Astrocyte (in vitro differentiated cells and primary cell): ENCODE results near the gene CREB1. TPM values are rescaled to one million over a fixed set of nuclear protein-coding genes. Genes with fewer than 3 reads are reported as not detected.

Experiments
- DNase-seq: peaks from one replicate; pipeline ENCODE4 v3.0.0-alpha.2; 2010; ENCODE audit warnings: low read depth
- FAIRE-seq: peaks from 2 replicates; lab custom pipeline; 2011; peaks lifted over from hg19 to GRCh38; lab: Jason Lieb, UNC
- H2AFZ ChIP-seq: 2 replicates; pipeline ENCODE4 v1.6.0; 2012; ENCODE audit warnings: low read depth, low read length, inconsistent platforms
- H3K27ac ChIP-seq: 2 replicates; pipeline ENCODE4 v1.5.1; 2011; ENCODE audit warnings: low read depth, low read length, inconsistent platforms
- H3K27me3 ChIP-seq: 2 replicates; pipeline ENCODE4 v1.6.0; 2011; ENCODE audit warnings: low read length, inconsistent platforms; ENCODE audit not compliant: insufficient read depth
- H3K36me3 ChIP-seq: 2 replicates; pipeline ENCODE4 v1.5.1; 2011; ENCODE audit warnings: low read length, inconsistent platforms; ENCODE audit not compliant: insufficient read depth
- H3K4me1 ChIP-seq: 2 replicates; pipeline ENCODE4 v1.5.1; 2011; ENCODE audit warnings: low read length, inconsistent platforms; ENCODE audit not compliant: insufficient read depth
- H3K4me2 ChIP-seq: 2 replicates; pipeline ENCODE4 v1.6.0; 2012; ENCODE audit warnings: low read length, inconsistent platforms
- H3K4me3 ChIP-seq: 2 replicates; pipeline ENCODE4 v1.5.1; 2011; ENCODE audit warnings: low read depth, mild to moderate bottlenecking, low read length, inconsistent platforms; ENCODE audit not compliant: insufficient read depth
- H3K79me2 ChIP-seq: 2 replicates; pipeline ENCODE4 v1.6.0; 2012; ENCODE audit warnings: mild to moderate bottlenecking, low read length, inconsistent platforms; ENCODE audit not compliant: insufficient read depth
- H3K9ac ChIP-seq: 2 replicates; pipeline ENCODE4 v1.6.0; 2012; ENCODE audit warnings: mild to moderate bottlenecking, low read length, inconsistent platforms
- H3K9me3 ChIP-seq: 2 replicates; pipeline ENCODE4 v1.5.1; 2012; ENCODE audit warnings: low read depth, mild to moderate bottlenecking, low read length, inconsistent platforms; ENCODE audit not compliant: insufficient read depth
- H4K20me1 ChIP-seq: 2 replicates; pipeline ENCODE4 v1.6.0; 2012; ENCODE audit warnings: low read length, inconsistent platforms; ENCODE audit not compliant: insufficient read depth
- H3K27ac Mint-ChIP-seq: one replicate; pipeline ENCODE4 v1.8.0; 2021; ENCODE audit warnings: mild to moderate bottlenecking, mixed read lengths; ENCODE audit not compliant: unreplicated experiment
- H3K27me3 Mint-ChIP-seq: one replicate; pipeline ENCODE4 v1.8.0; 2021; ENCODE audit warnings: low read depth, mixed read lengths; ENCODE audit not compliant: unreplicated experiment
- H3K36me3 Mint-ChIP-seq: one replicate; pipeline ENCODE4 v1.8.0; 2021; ENCODE audit warnings: low read depth, mixed read lengths; ENCODE audit not compliant: unreplicated experiment
- H3K4me1 Mint-ChIP-seq: one replicate; pipeline ENCODE4 v1.8.0; 2021; ENCODE audit warnings: low read depth, mixed read lengths; ENCODE audit not compliant: unreplicated experiment
- H3K4me3 Mint-ChIP-seq: one replicate; pipeline ENCODE4 v1.8.0; 2021; ENCODE audit warnings: mild to moderate bottlenecking, moderate library complexity, mixed read lengths; ENCODE audit not compliant: unreplicated experiment
- H3K9me3 Mint-ChIP-seq: one replicate; pipeline ENCODE4 v1.8.0; 2021; ENCODE audit warnings: mild to moderate bottlenecking, mixed read lengths; ENCODE audit not compliant: unreplicated experiment
- EZH2 ChIP-seq: IDR thresholded peaks from 2 replicates; pipeline ENCODE4 v1.6.1; 2012; ENCODE audit warnings: mild to moderate bottlenecking, low read length, inconsistent platforms; ENCODE audit not compliant: insufficient read depth
- total RNA-seq: library from RNA; stranded (reverse); gene quantifications from 2 replicates; pipeline ENCODE4 v1.2.1, GENCODE V29; 2021
- TF ChIP-seq, protein P1 (sequence below): IDR thresholded peaks from 2 replicates; pipeline ENCODE4 v1.5.1; 2011; ENCODE audit warnings: low read depth, mild to moderate bottlenecking, inconsistent platforms, low read length, moderate library complexity; ENCODE audit not compliant: insufficient read depth

CREB1 gene
- total RNA-seq, 1 donor from 2014 or later = 63.3 TPM

DNA sequence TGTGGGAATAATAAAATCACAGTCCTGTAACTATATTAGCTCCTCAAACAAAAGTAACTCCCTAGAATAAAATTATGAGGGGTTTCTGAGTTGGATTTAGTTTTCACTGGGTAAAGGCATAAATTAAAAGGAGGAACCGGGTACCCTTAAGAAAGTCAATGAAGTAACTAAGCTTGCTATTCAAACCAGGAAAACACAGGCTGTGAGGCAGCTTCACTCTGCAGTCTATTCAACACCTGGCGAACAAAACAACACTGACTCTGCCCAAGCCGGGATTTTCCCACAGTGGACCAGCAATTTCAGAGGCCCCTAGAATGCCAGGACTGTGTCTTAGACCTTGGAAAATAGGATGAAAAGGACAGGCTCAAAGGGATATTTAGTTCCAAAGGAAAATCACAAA lies 24.6 kb upstream of the CREB1 start:
- peak overlapping the region; percentile 87 for H3K27ac ChIP-seq
- peak overlapping the region; percentile 18 for H3K4me3 ChIP-seq
- no peaks in the 10 kb centered on the region for H3K27me3 ChIP-seq
- H2AFZ ChIP-seq = no peak overlapping the region
- FAIRE-seq (no peak), DNase-seq (no peak)
- H4K20me1 ChIP-seq = no peaks in the 10 kb centered on the region
- H3K4me2 ChIP-seq = peak overlapping the region; percentile 82
- H3K4me3 Mint-ChIP-seq = peak overlapping the region; percentile 13
- H3K9me3 Mint-ChIP-seq = no peaks in the 10 kb centered on the region
- no peaks in the 10 kb centered on the region for H3K36me3 Mint-ChIP-seq
- TF ChIP-seq, protein P1, sequence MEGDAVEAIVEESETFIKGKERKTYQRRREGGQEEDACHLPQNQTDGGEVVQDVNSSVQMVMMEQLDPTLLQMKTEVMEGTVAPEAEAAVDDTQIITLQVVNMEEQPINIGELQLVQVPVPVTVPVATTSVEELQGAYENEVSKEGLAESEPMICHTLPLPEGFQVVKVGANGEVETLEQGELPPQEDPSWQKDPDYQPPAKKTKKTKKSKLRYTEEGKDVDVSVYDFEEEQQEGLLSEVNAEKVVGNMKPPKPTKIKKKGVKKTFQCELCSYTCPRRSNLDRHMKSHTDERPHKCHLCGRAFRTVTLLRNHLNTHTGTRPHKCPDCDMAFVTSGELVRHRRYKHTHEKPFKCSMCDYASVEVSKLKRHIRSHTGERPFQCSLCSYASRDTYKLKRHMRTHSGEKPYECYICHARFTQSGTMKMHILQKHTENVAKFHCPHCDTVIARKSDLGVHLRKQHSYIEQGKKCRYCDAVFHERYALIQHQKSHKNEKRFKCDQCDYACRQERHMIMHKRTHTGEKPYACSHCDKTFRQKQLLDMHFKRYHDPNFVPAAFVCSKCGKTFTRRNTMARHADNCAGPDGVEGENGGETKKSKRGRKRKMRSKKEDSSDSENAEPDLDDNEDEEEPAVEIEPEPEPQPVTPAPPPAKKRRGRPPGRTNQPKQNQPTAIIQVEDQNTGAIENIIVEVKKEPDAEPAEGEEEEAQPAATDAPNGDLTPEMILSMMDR = no peak
- no peak for TF ChIP-seq EZH2
- H3K36me3 ChIP-seq = no peaks in the 10 kb centered on the region
- no peaks in the 10 kb centered on the region for H3K9me3 ChIP-seq
- H3K4me1 ChIP-seq = peaks cover 40% of the 10 kb centered on the region
- peaks cover 39% of the 10 kb centered on the region for H3K4me1 Mint-ChIP-seq
- H3K79me2 ChIP-seq = no peaks in the 10 kb centered on the region
- H3K27ac Mint-ChIP-seq = peak overlapping the region; percentile 70
- peak overlapping the region; percentile 74 for H3K9ac ChIP-seq
- H3K27me3 Mint-ChIP-seq = no peaks in the 10 kb centered on the region

DNA sequence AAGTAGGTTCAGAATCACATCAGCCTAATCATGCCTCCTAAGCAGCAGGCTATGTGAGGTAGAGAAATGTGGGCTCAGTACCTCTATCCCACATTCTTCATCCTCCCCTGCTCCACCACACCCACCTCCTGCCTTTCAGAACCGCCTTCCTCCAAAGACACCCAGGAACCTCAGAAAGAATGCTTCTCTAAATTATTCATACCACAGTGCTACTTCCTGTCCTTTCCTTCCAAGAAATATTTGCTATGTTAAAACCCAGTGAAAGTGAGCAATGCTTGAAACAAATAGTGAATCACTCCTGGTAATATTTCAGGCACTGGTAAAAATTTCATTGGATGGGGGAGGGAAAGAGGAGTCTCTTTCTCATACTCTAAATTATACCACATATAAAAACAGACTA lies 24.0 kb upstream of the CREB1 start:
- Mint-ChIP-seq H3K4me3 (peak overlapping the region; percentile 15), H3K27me3 (no peaks in the 10 kb centered on the region), H3K27ac (peak overlapping the region; percentile 70), H3K9me3 (peaks cover under 1% of the 10 kb centered on the region), H3K4me1 (peaks cover 39% of the 10 kb centered on the region), H3K36me3 (no peaks in the 10 kb centered on the region)
- Histone ChIP-seq H3K4me1 (peaks cover 40% of the 10 kb centered on the region), H4K20me1 (no peaks in the 10 kb centered on the region), H3K4me2 (peak overlapping the region; percentile 82), H3K36me3 (no peaks in the 10 kb centered on the region), H3K4me3 (peak overlapping the region; percentile 18), H3K79me2 (no peaks in the 10 kb centered on the region), H3K27me3 (no peaks in the 10 kb centered on the region), H2AFZ (no peak overlapping the region), H3K27ac (peak overlapping the region; percentile 87), H3K9me3 (no peaks in the 10 kb centered on the region), H3K9ac (peak overlapping the region; percentile 74)
- FAIRE-seq (peak; percentile 50), DNase-seq (peak; percentile 94)
- no peak for TF ChIP-seq EZH2
- TF ChIP-seq, protein P1 = no peak

DNA sequence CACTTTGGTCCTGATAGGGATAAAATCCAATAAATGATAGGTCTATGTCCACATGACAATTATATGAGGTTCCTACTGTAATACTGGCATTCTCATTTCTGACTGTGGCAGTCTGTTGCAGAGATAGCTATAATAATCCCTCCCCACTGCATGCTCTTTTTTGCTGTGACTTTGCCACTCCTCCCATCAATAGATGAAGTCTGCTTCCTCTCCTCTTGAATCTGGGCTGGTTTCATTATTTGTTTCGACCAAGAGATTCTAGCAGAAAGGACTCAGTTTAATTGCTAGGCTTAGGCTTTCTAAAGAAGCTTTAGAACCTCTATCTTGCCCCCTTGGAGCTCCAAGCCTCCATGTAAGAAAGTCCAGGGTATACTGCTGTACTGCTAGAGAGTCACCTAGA lies 23.3 kb upstream of the CREB1 start:
- TF ChIP-seq, protein P1 = no peak
- TF ChIP-seq EZH2 = no peak
- Histone ChIP-seq H3K79me2 (no peaks in the 10 kb centered on the region), H3K9me3 (no peaks in the 10 kb centered on the region), H3K27ac (peak overlapping the region; percentile 87), H3K9ac (peak overlapping the region; percentile 74), H3K4me2 (peak overlapping the region; percentile 82), H3K4me3 (no peak overlapping the region), H3K4me1 (peaks cover 40% of the 10 kb centered on the region), H3K36me3 (no peaks in the 10 kb centered on the region), H2AFZ (peak overlapping the region; percentile 13), H4K20me1 (no peaks in the 10 kb centered on the region), H3K27me3 (no peaks in the 10 kb centered on the region)
- no peak for DNase-seq
- Mint-ChIP-seq H3K4me1 (peaks cover 39% of the 10 kb centered on the region), H3K27me3 (no peaks in the 10 kb centered on the region), H3K27ac (peak overlapping the region; percentile 70), H3K9me3 (peaks cover 2% of the 10 kb centered on the region), H3K4me3 (no peak overlapping the region), H3K36me3 (no peaks in the 10 kb centered on the region)
- no peak for FAIRE-seq
